Smooth muscle cell (in vitro differentiated cells): ENCODE results near the gene CMIP. TPM values are rescaled to one million over a fixed set of nuclear protein-coding genes. Genes with fewer than 3 reads are reported as not detected.
"Not testable (repeated sequence)": the region's sequence is repeated elsewhere in the genome, so short reads cannot be mapped to it uniquely, and the experiment has no call there.

Source experiments
- DNase-seq: peaks from one replicate; lab custom pipeline; 2025; ENCODE audit not compliant: unreplicated experiment; lab: John Stamatoyannopoulos, UW
- H2AFZ ChIP-seq: fragments of 200-600 bp; sonication (generic); 2 replicates; pipeline ENCODE4 v1.6.0; 2016; ENCODE audit warnings: antibody characterized with exemption, low read depth, mild to moderate bottlenecking
- H3F3A ChIP-seq: fragments of 200-600 bp; sonication (generic); 2 replicates; pipeline ENCODE4 v1.6.0; 2017; ENCODE audit warnings: antibody characterized with exemption, low read depth
- H3K27ac ChIP-seq: fragments of 200-600 bp; sonication (generic); 2 replicates; pipeline ENCODE4 v1.5.1; 2016; ENCODE audit warnings: low read depth, mild to moderate bottlenecking
- H3K27me3 ChIP-seq: fragments of 200-600 bp; sonication (generic); 2 replicates; pipeline ENCODE4 v1.6.1; 2016; ENCODE audit warnings: low read depth, mild to moderate bottlenecking
- H3K36me3 ChIP-seq: fragments of 200-600 bp; sonication (generic); 2 replicates; pipeline ENCODE4 v1.5.1; 2016; ENCODE audit warnings: low read depth
- H3K4me1 ChIP-seq: fragments of 200-600 bp; sonication (generic); 2 replicates; pipeline ENCODE4 v1.5.1; 2016; ENCODE audit warnings: low read depth
- H3K4me2 ChIP-seq: fragments of 200-600 bp; sonication (generic); 2 replicates; pipeline ENCODE4 v1.6.0; 2016; ENCODE audit warnings: mild to moderate bottlenecking
- H3K4me3 ChIP-seq: fragments of 200-600 bp; sonication (generic); 2 replicates; pipeline ENCODE4 v1.5.1; 2016; ENCODE audit warnings: mild to moderate bottlenecking
- H3K79me2 ChIP-seq: fragments of 200-600 bp; sonication (generic); 2 replicates; pipeline ENCODE4 v1.6.0; 2016; ENCODE audit warnings: low read depth, mild to moderate bottlenecking
- H3K9ac ChIP-seq: fragments of 200-600 bp; sonication (generic); 2 replicates; pipeline ENCODE4 v1.6.0; 2016; ENCODE audit warnings: low read depth
- H3K9me3 ChIP-seq: fragments of 200-600 bp; sonication (generic); replicated peaks from 2 replicates; pipeline ENCODE4 v1.5.1; 2016; ENCODE audit warnings: low read depth
- H4K20me1 ChIP-seq: fragments of 200-600 bp; sonication (generic); 2 replicates; pipeline ENCODE4 v1.6.0; 2016; ENCODE audit warnings: low read depth
- CTCF ChIP-seq: fragments of 200-600 bp; sonication (generic); IDR thresholded peaks from 2 replicates; pipeline ENCODE4 v1.5.1; 2017; ENCODE audit warnings: borderline replicate concordance, mild to moderate bottlenecking, antibody characterized with exemption; ENCODE audit not compliant: insufficient read depth, poor library complexity, severe bottlenecking
- WGBS: methylation state at CpG from one replicate; pipeline ENCODE4 v1.1.7; 2016; ENCODE audit warnings: low lambda C conversion rate; 5-methylcytosine and 5-hydroxymethylcytosine counted together
- polyA plus RNA-seq: library from polyadenylated mRNA; unstranded; fragments of >200 nt; fragmentation: Nextera tagmentation; extraction: Ambion mirVana; gene quantifications from 2 replicates; pipeline ENCODE4 v1.2.1, GENCODE V29; 2016
- total RNA-seq: library from RNA; depleted of rRNA; stranded (reverse); fragments of >200 nt; gene quantifications from 2 replicates; pipeline ENCODE4 v1.2.3, GENCODE V29; 2014

The CMIP gene
- total and polyA plus RNA-seq, 2 experiments from 2014 or later: 2.5 to 44.5 TPM

GRCh38 chr16:81403208-81403600 is 41.4 kb upstream of the CMIP start:
- TF ChIP-seq CTCF: no peak
- Histone ChIP-seq H2AFZ (peak overlapping the region; percentile 49), H3K36me3 (no peaks in the 10 kb centered on the region), H3K9ac (no peak overlapping the region), H3K4me1 (peaks cover 3% of the 10 kb centered on the region), H3F3A (no peaks in the 10 kb centered on the region), H3K4me2 (peak overlapping the region; percentile 84), H3K4me3 (no peak overlapping the region), H3K27ac (no peak overlapping the region), H4K20me1 (no peaks in the 10 kb centered on the region), H3K9me3 (no peaks in the 10 kb centered on the region), H3K27me3 (no peaks in the 10 kb centered on the region), H3K79me2 (no peaks in the 10 kb centered on the region)
- 20% methylated on average over 5 of the region's 5 CpGs for WGBS
- DNase-seq: no peak

DNA sequence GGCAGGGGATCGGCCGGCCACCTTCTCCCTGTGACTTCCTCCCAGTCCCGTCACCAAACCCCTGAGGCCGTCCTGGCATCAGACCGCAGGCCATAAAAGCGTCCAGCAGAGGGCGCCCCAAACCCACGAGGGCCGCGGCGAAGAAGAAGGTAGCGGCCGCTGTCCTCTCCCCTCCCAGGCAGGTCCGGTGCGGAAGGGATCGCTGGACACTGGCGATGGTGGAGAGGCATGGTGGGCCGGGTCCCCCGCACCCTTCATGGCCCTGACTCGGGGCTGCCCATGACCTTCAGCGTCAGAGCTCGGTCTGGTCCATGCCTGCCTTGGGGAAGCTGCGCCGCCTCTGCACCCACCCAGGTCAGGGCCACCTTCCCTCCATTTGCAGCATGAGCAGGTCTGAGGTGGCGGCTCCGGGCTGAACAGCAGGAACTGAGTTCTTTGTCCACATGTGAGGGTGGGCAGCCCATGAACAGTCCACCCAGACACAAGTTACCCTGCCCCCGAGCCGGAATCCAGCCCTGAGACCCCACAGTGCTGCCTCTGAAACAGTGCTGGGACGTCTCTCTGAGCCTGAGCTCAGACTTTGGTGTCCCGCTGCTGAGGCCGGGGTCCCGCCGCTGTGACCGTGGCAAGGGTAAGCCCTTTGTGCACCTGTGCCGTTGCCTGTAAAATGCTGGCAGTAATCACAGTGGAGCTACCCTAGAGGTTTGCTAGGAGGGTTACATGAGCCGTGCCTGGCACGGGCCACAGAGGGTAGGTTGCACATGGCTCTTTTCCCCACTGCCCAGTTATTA is 40.8 kb upstream of the CMIP start:
- Histone ChIP-seq H3K36me3 (no peaks in the 10 kb centered on the region), H3K27me3 (no peaks in the 10 kb centered on the region), H2AFZ (peak overlapping the region; percentile 49), H3K9ac (no peak overlapping the region), H3K4me3 (peak overlapping the region; percentile 37), H3F3A (no peaks in the 10 kb centered on the region), H3K79me2 (no peaks in the 10 kb centered on the region), H4K20me1 (no peaks in the 10 kb centered on the region), H3K27ac (no peak overlapping the region), H3K4me2 (peak overlapping the region; percentile 84), H3K4me1 (peaks cover 3% of the 10 kb centered on the region), H3K9me3 (no peaks in the 10 kb centered on the region)
- WGBS: 35% methylated on average over 36 of the region's 37 CpGs
- peak; percentile 91 for TF ChIP-seq CTCF
- peak; percentile 65 for DNase-seq

DNA sequence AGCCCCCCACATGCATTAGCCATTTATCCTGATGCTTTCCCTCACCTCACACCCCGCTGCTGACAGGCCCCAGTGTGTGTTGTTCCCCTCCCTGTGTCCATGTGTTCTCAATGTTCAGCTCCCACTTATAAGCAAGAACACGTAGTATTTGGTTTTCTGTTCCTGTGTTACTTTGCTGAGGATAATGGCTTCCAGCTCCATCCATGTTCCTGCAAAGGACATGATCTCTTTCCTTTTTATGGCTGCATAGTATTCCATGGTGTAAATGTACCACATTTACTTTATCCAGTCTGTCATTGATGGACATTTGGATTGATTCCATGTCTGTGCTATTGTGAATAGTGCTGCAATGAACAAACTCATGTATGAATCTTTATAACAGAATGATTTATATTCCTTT is 39.6 kb upstream of the CMIP start:
- 95% methylated on average over 2 of the region's 2 CpGs for WGBS

DNA sequence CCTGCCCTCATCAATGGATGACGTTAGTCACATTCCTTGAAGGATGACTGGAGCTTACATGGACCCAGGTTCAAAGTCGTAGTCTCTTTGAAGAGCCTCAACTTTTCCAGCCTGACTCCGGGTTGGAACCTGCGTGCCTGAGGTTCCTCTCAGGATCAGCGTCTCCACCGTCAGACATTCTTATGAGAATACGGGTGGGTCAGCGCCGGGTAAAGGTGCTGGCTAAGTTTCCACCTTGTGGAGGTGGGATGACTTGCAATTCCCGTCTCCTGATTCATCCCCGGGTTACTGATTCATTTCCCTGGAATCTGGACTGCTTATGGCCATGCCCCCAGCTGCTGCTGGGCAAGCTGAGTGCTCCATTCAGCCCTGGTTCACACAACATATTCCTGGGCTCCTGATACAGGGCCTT is 38.9 kb upstream of the CMIP start:
- no peak overlapping the region for H2AFZ ChIP-seq

More for the DNA sequence above, 39.6 kb upstream of the CMIP start:
- H3K4me3 ChIP-seq, H3K9me3 ChIP-seq, H3K4me2 ChIP-seq, H3F3A ChIP-seq, DNase-seq, H3K4me1 ChIP-seq, H2AFZ ChIP-seq, H3K79me2 ChIP-seq, H3K27me3 ChIP-seq, H4K20me1 ChIP-seq, H3K36me3 ChIP-seq: not testable (repeated sequence)
- Histone ChIP-seq H3K27ac (peak overlapping the region; percentile 88), H3K9ac (peak overlapping the region; percentile 59)

More for the DNA sequence above, 38.9 kb upstream of the CMIP start:
- no peaks in the 10 kb centered on the region for H3K36me3 ChIP-seq
- no peaks in the 10 kb centered on the region for H3K79me2 ChIP-seq
- H3K27me3 ChIP-seq: no peaks in the 10 kb centered on the region
- peak; percentile 7 for TF ChIP-seq CTCF
- H3K9me3 ChIP-seq: no peaks in the 10 kb centered on the region
- H3K4me3 ChIP-seq: no peak overlapping the region
- no peak for DNase-seq
- no peaks in the 10 kb centered on the region for H4K20me1 ChIP-seq
- peak overlapping the region; percentile 88 for H3K27ac ChIP-seq
- no peaks in the 10 kb centered on the region for H3F3A ChIP-seq
- H3K4me2 ChIP-seq: peak overlapping the region; percentile 50
- H3K9ac ChIP-seq: peak overlapping the region; percentile 59
- peaks cover 3% of the 10 kb centered on the region for H3K4me1 ChIP-seq
- 14% methylated on average over 11 of the region's 11 CpGs for WGBS
